Left renal cortex interstitium (tissue), 4 donors: Measurements from ENCODE around the gene FNIP2. TPM values are rescaled to one million over a fixed set of nuclear protein-coding genes. Genes with fewer than 3 reads are reported as not detected.
"Not testable (repeated sequence)": the region's sequence is repeated elsewhere in the genome, so short reads cannot be mapped to it uniquely, and the experiment has no call there.

Source experiments
- DNase-seq, 4 donors: peaks; one replicate each; pipeline ENCODE4 v3.0.0-alpha.2; 2013; ENCODE audit warnings: low read depth in 4 of 4, low spot score in 2 of 4, missing footprints in 1 of 4
- polyA plus RNA-seq, 4 donors: library from polyadenylated mRNA; unstranded; fragments of 120-200 nt; gene quantifications; one replicate each; pipeline ENCODE4 v1.2.1, GENCODE V29; 2013; ENCODE audit not compliant: insufficient read length in 4 of 4

The FNIP2 gene
- polyA plus RNA-seq, 4 donors: 43.9 to 49.2 (median 46.0) TPM

- DNase-seq: no peak
Observed at GRCh38 chr4:158787709-158788475, 19.1 kb downstream of the FNIP2 start.

GRCh38 chr4:158788516-158788915, 19.7 kb downstream of the FNIP2 start:
- no peak for DNase-seq

- DNase-seq: no peak
Observed at GRCh38 chr4:158789853-158790252, 21.0 kb downstream of the FNIP2 start.

- no peak for DNase-seq
Observed at GRCh38 chr4:158793021-158793420, 24.2 kb downstream of the FNIP2 start.

GRCh38 chr4:158793430-158793829, 24.6 kb downstream of the FNIP2 start:
- not testable (repeated sequence) for DNase-seq

GRCh38 chr4:158796370-158797140, 27.7 kb downstream of the FNIP2 start:
- no peak for DNase-seq

- DNase-seq: no peak
Observed at GRCh38 chr4:158798062-158798461, 29.2 kb downstream of the FNIP2 start.

- DNase-seq: no peak
Observed at GRCh38 chr4:158799013-158799770, 30.4 kb downstream of the FNIP2 start.

GRCh38 chr4:158799856-158800255, 31.0 kb downstream of the FNIP2 start:
- no peak for DNase-seq

- no peak for DNase-seq
Observed at GRCh38 chr4:158801066-158801465, 32.2 kb downstream of the FNIP2 start.

- no peak for DNase-seq
Observed at GRCh38 chr4:158801677-158802076, 32.9 kb downstream of the FNIP2 start.

GRCh38 chr4:158802914-158803313, 34.1 kb downstream of the FNIP2 start:
- no peak for DNase-seq

GRCh38 chr4:158805635-158806471, 37.0 kb downstream of the FNIP2 start:
- DNase-seq: no peak

GRCh38 chr4:158807691-158808090, 38.9 kb downstream of the FNIP2 start:
- DNase-seq: no peak

GRCh38 chr4:158808399-158808798, 39.6 kb downstream of the FNIP2 start:
- DNase-seq: no peak

- DNase-seq: not testable (repeated sequence)
Observed at GRCh38 chr4:158809208-158809607, 40.4 kb downstream of the FNIP2 start.

- peak in 1 of 4 donors; percentile 29 for DNase-seq
Observed at GRCh38 chr4:158809611-158810486, 41.0 kb downstream of the FNIP2 start.

- no peak for DNase-seq
Observed at GRCh38 chr4:158810487-158811215, 41.8 kb downstream of the FNIP2 start.

GRCh38 chr4:158811216-158811540, 42.4 kb downstream of the FNIP2 start:
- no peak for DNase-seq
